GM12878 (cell line): ENCODE measurements around the gene PDGFD. TPM values are rescaled to one million over a fixed set of nuclear protein-coding genes. Genes with fewer than 3 reads are reported as not detected.

Experiments
- ATAC-seq: fragments of 200-7000 bp; cut with Tn5 transposase; 3 replicates; pipeline ENCODE4 v1.9.1; 2020; ENCODE audit warnings: mild to moderate bottlenecking, moderate library complexity
- BruUV-seq: library from RNA; stranded (reverse); fragments of 400-500 nt; replicated peaks from 2 replicates; lab custom pipeline; 2021; lab: Mats Ljungman, UMichigan
- CTCF ChIA-PET: fragments of 300-600 bp; sonication (Branson Sonifier 250); formaldehyde crosslinking; extraction: SDS; loops from one replicate; lab custom pipeline; 2021; ENCODE audit warnings: inconsistent platforms; lab: Yijun Ruan, JAX
- POLR2A ChIA-PET: fragments of 350-600 bp; formaldehyde crosslinking; extraction: SDS; loops from one replicate; lab custom pipeline; 2021; ENCODE audit warnings: inconsistent platforms; lab: Charles Lee
- RAD21 ChIA-PET: fragments of 300-600 bp; sonication (Branson Sonifier 250); formaldehyde crosslinking; loops from one replicate; lab custom pipeline; 2023; ENCODE audit warnings: antibody characterized with exemption; ENCODE audit not compliant: unreplicated experiment; lab: Charles Lee
- SMC1A ChIA-PET: fragments of 300-600 bp; sonication (Branson Sonifier 250); formaldehyde crosslinking; loops from one replicate; lab custom pipeline; 2023; ENCODE audit not compliant: unreplicated experiment, uncharacterized antibody; lab: Charles Lee
- DNase-seq: peaks from one replicate; pipeline ENCODE4 v3.0.0-alpha.2; 2011; ENCODE audit warnings: low read depth, low spot score
- FAIRE-seq: peaks from 3 replicates; lab custom pipeline; 2011; peaks lifted over from hg19 to GRCh38; lab: Jason Lieb, UNC
- H2AFZ ChIP-seq: 2 replicates; pipeline ENCODE4 v1.6.0; 2011; ENCODE audit warnings: low read depth, low read length, control low read depth; ENCODE audit not compliant: control insufficient read depth
- H3K27ac ChIP-seq: 2 replicates; pipeline ENCODE4 v1.5.1; 2011; ENCODE audit warnings: control low read depth; ENCODE audit not compliant: control insufficient read depth, insufficient read depth
- H3K27me3 ChIP-seq, 2 experiments: replicated peaks in 1 of 2; 2 replicates each; pipeline versions ENCODE4 v1.6.0 to v1.6.1; 2011; ENCODE audit warnings: low read length in 1 of 2; ENCODE audit not compliant: control insufficient read depth in 2 of 2, insufficient read depth in 2 of 2
- H3K36me3 ChIP-seq, 2 experiments: 2 replicates each; pipeline ENCODE4 v1.5.1; 2011; ENCODE audit warnings: low read length in 1 of 2; ENCODE audit not compliant: control insufficient read depth in 2 of 2, insufficient read depth in 2 of 2
- H3K4me1 ChIP-seq: 2 replicates; pipeline ENCODE4 v1.6.1; 2011; ENCODE audit warnings: mild to moderate bottlenecking, low read length, moderate library complexity, mixed read lengths; ENCODE audit not compliant: control insufficient read depth, insufficient read depth
- H3K4me2 ChIP-seq: 2 replicates; pipeline ENCODE4 v1.6.0; 2011; ENCODE audit warnings: control low read depth; ENCODE audit not compliant: control insufficient read depth, insufficient read depth
- H3K4me3 ChIP-seq: fragments of 200-600 bp; sonication (generic); 2 replicates; pipeline ENCODE4 v1.5.1; 2016
- H3K79me2 ChIP-seq: 2 replicates; pipeline ENCODE4 v1.6.0; 2011; ENCODE audit warnings: low read length; ENCODE audit not compliant: control insufficient read depth, insufficient read depth
- H3K9ac ChIP-seq: 2 replicates; pipeline ENCODE4 v1.8.0; 2011; ENCODE audit warnings: low read length, control low read depth, mixed read lengths; ENCODE audit not compliant: control insufficient read depth, insufficient read depth
- H3K9me3 ChIP-seq: replicated peaks from 3 replicates; pipeline ENCODE4 v1.5.1; 2011; ENCODE audit warnings: mild to moderate bottlenecking, low read length; ENCODE audit not compliant: control insufficient read depth, insufficient read depth
- H4K20me1 ChIP-seq: 2 replicates; pipeline ENCODE4 v1.6.0; 2011; ENCODE audit not compliant: control insufficient read depth, insufficient read depth
- BCL11A ChIP-seq: IDR thresholded peaks from 2 replicates; pipeline ENCODE4 v1.6.1; 2011; ENCODE audit warnings: low read depth, low read length
- CHD1 ChIP-seq: IDR thresholded peaks from 2 replicates; pipeline ENCODE4 v1.6.1; 2012; ENCODE audit warnings: low read depth, low read length, improper control_type of control experiment
- CHD4 ChIP-seq: fragments of 200-600 bp; sonication (generic); IDR thresholded peaks from 2 replicates; pipeline ENCODE4 v1.6.1; 2016; ENCODE audit warnings: mild to moderate bottlenecking
- NFXL1 ChIP-seq: fragments of 450-650 bp; IDR thresholded peaks from 2 replicates; pipeline ENCODE4 v1.6.1; 2017; ENCODE audit warnings: antibody characterized with exemption, mild to moderate bottlenecking, borderline replicate concordance
- NFYA ChIP-seq: IDR thresholded peaks from 2 replicates; pipeline ENCODE4 v1.6.1; 2011; ENCODE audit warnings: low read depth, mild to moderate bottlenecking, low read length, improper control_type of control experiment, borderline replicate concordance
- NFYB ChIP-seq: IDR thresholded peaks from 2 replicates; pipeline ENCODE4 v1.6.1; 2011; ENCODE audit warnings: low read depth, mild to moderate bottlenecking, low read length, improper control_type of control experiment, moderate library complexity; ENCODE audit not compliant: insufficient read depth
- NRF1 ChIP-seq: conservative IDR thresholded peaks from 2 replicates; pipeline ENCODE4 v1.6.1; 2011; ENCODE audit warnings: mild to moderate bottlenecking, low read depth, low read length, improper control_type of control experiment
- POLR2A ChIP-seq: IDR thresholded peaks from 2 replicates; pipeline ENCODE4 v1.6.1; 2011; ENCODE audit warnings: low read depth, mild to moderate bottlenecking, low read length
- RB1 ChIP-seq: fragments of 450-650 bp; formaldehyde crosslinking; IDR thresholded peaks from 2 replicates; pipeline ENCODE4 v1.6.1; 2017; ENCODE audit warnings: mild to moderate bottlenecking, borderline replicate concordance
- RBBP5 ChIP-seq: fragments of 200-600 bp; sonication (generic); conservative IDR thresholded peaks from 2 replicates; pipeline ENCODE4 v1.6.1; 2016
- SIX5 ChIP-seq: IDR thresholded peaks from 2 replicates; pipeline ENCODE4 v1.6.1; 2011; ENCODE audit warnings: mild to moderate bottlenecking, low read depth, low read length, moderate library complexity; ENCODE audit not compliant: severe bottlenecking
- SP1 ChIP-seq: IDR thresholded peaks from one replicate; pipeline ENCODE4 v1.6.1; 2011; ENCODE audit warnings: low read depth, low read length
- SPI1 ChIP-seq: IDR thresholded peaks from 2 replicates; pipeline ENCODE4 v1.6.1; 2011; ENCODE audit warnings: low read depth, mild to moderate bottlenecking, low read length, moderate library complexity, borderline replicate concordance; ENCODE audit not compliant: insufficient read depth
- SREBF1 ChIP-seq: IDR thresholded peaks from 2 replicates; pipeline ENCODE4 v1.6.1; 2012; ENCODE audit warnings: mild to moderate bottlenecking, low read length
- ZNF384 ChIP-seq: IDR thresholded peaks from 2 replicates; pipeline ENCODE4 v1.6.1; 2012; ENCODE audit warnings: low read depth, mild to moderate bottlenecking, low read length, improper control_type of control experiment, borderline replicate concordance
- WGBS: methylation state at CpG from one replicate; pipeline ENCODE4 v1.1.6; 2016; ENCODE audit warnings: low lambda C conversion rate; ENCODE audit not compliant: insufficient replicate concordance, insufficient coverage; ENCODE audit errors: missing lambda C conversion rate; 5-methylcytosine and 5-hydroxymethylcytosine counted together
- in situ Hi-C: fragments of 300-500 bp; cut with MboI; formaldehyde crosslinking; loops from 9 replicates; pipeline ENCODE4 v1.14.3; 2018; ENCODE audit warnings: mixed read lengths
- intact Hi-C: fragments of 100-400 bp; cut with micrococcal nuclease; formaldehyde crosslinking; loops from one replicate; pipeline ENCODE4 v1.14.2; 2022; ENCODE audit not compliant: unreplicated experiment
- polyA plus RNA-seq, 11 experiments: library from polyadenylated mRNA; depleted of rRNA in 4 of 11; unstranded in 6 of 11; stranded (reverse) in 5 of 11; fragments of >200 nt; fragmentation: Nextera tagmentation in 4 of 11; fragmentation: Illumina TruSeq in 1 of 11; extraction: Ambion mirVana in 4 of 11; extraction: Trizol in 1 of 11; gene quantifications; 1 replicate in 1 of 11; 2 replicates in 10 of 11; pipeline versions ENCODE4 v1.2.1 to v1.2.3, GENCODE V29; 2011 to 2016; ENCODE audit warnings: inconsistent platforms in 2 of 11, missing spikeins in 2 of 11, low read depth in 1 of 11
- total RNA-seq, 4 experiments: library from RNA; depleted of rRNA in 3 of 4; stranded (reverse); fragments of >200 nt in 3 of 4; fragmentation: Illumina TruSeq in 1 of 4; extraction: Trizol in 1 of 4; gene quantifications; 2 replicates each; pipeline versions ENCODE4 v1.2.1 to v1.2.3, GENCODE V29; 2013 to 2021
- TF ChIP-seq, protein P1 (sequence below): fragments of 450-650 bp; IDR thresholded peaks from 2 replicates; pipeline ENCODE4 v1.6.1; 2014; ENCODE audit warnings: mild to moderate bottlenecking
- TF ChIP-seq, protein P2 (sequence below): fragments of 450-650 bp; IDR thresholded peaks from 2 replicates; pipeline ENCODE4 v1.6.1; 2016; ENCODE audit warnings: mild to moderate bottlenecking
- TF ChIP-seq, protein P3 (sequence below): IDR thresholded peaks from 2 replicates; pipeline ENCODE4 v1.6.1; 2012; ENCODE audit warnings: improper control_type of control experiment, low read depth, low read length; ENCODE audit not compliant: insufficient replicate concordance

Gene PDGFD
- total and polyA plus RNA-seq, 10 of the 15 experiments (the other 5 are each of a cell fraction or from before 2014, with no cell fraction given) = 0.05 to 0.13 TPM; not detected in 8

DNA sequence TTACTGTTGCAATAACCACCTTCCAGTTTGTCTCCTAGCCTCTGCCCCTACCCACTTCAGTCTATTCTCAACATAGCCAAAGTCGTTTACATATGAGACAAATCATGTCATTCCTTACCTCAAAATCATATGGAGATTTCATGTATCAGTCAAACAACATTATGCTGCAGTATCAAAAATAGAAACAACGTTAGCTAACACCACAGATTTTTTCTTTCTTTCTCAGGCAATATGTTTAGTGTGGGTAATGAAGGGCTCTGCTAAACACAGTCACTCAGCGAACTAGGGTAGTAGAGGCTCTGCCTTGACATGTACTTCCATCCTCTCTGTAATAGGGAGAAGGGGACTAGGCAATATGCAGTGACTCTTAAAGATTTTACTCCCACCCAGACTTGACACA is 268.8 kb downstream of the PDGFD start:
- TF ChIP-seq RBBP5 (no peak), ZNF384 (no peak), SREBF1 (no peak), NRF1 (no peak), CHD1 (no peak), POLR2A (no peak), RB1 (no peak), SP1 (no peak), NFYA (no peak), BCL11A (no peak), SPI1 (no peak), CHD4 (no peak), NFXL1 (no peak), SIX5 (no peak), NFYB (no peak)
- TF ChIP-seq, protein P1, sequence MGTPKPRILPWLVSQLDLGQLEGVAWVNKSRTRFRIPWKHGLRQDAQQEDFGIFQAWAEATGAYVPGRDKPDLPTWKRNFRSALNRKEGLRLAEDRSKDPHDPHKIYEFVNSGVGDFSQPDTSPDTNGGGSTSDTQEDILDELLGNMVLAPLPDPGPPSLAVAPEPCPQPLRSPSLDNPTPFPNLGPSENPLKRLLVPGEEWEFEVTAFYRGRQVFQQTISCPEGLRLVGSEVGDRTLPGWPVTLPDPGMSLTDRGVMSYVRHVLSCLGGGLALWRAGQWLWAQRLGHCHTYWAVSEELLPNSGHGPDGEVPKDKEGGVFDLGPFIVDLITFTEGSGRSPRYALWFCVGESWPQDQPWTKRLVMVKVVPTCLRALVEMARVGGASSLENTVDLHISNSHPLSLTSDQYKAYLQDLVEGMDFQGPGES = no peak
- TF ChIP-seq, protein P2, sequence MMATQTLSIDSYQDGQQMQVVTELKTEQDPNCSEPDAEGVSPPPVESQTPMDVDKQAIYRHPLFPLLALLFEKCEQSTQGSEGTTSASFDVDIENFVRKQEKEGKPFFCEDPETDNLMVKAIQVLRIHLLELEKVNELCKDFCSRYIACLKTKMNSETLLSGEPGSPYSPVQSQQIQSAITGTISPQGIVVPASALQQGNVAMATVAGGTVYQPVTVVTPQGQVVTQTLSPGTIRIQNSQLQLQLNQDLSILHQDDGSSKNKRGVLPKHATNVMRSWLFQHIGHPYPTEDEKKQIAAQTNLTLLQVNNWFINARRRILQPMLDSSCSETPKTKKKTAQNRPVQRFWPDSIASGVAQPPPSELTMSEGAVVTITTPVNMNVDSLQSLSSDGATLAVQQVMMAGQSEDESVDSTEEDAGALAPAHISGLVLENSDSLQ = no peak
- TF ChIP-seq, protein P3, sequence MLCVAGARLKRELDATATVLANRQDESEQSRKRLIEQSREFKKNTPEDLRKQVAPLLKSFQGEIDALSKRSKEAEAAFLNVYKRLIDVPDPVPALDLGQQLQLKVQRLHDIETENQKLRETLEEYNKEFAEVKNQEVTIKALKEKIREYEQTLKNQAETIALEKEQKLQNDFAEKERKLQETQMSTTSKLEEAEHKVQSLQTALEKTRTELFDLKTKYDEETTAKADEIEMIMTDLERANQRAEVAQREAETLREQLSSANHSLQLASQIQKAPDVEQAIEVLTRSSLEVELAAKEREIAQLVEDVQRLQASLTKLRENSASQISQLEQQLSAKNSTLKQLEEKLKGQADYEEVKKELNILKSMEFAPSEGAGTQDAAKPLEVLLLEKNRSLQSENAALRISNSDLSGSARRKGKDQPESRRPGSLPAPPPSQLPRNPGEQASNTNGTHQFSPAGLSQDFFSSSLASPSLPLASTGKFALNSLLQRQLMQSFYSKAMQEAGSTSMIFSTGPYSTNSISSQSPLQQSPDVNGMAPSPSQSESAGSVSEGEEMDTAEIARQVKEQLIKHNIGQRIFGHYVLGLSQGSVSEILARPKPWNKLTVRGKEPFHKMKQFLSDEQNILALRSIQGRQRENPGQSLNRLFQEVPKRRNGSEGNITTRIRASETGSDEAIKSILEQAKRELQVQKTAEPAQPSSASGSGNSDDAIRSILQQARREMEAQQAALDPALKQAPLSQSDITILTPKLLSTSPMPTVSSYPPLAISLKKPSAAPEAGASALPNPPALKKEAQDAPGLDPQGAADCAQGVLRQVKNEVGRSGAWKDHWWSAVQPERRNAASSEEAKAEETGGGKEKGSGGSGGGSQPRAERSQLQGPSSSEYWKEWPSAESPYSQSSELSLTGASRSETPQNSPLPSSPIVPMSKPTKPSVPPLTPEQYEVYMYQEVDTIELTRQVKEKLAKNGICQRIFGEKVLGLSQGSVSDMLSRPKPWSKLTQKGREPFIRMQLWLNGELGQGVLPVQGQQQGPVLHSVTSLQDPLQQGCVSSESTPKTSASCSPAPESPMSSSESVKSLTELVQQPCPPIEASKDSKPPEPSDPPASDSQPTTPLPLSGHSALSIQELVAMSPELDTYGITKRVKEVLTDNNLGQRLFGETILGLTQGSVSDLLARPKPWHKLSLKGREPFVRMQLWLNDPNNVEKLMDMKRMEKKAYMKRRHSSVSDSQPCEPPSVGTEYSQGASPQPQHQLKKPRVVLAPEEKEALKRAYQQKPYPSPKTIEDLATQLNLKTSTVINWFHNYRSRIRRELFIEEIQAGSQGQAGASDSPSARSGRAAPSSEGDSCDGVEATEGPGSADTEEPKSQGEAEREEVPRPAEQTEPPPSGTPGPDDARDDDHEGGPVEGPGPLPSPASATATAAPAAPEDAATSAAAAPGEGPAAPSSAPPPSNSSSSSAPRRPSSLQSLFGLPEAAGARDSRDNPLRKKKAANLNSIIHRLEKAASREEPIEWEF = no peak
- Histone ChIP-seq H4K20me1 (no peaks in the 10 kb centered on the region), H2AFZ (no peak overlapping the region), H3K79me2 (no peaks in the 10 kb centered on the region), H3K4me3 (no peak overlapping the region), H3K27ac (no peak overlapping the region), H3K4me1 (peaks cover 33% of the 10 kb centered on the region), H3K4me2 (no peak overlapping the region), H3K27me3 (no peaks in the 10 kb centered on the region), H3K9ac (no peak overlapping the region), H3K9me3 (no peaks in the 10 kb centered on the region), H3K36me3 (no peaks in the 10 kb centered on the region)
- ChIA-PET POLR2A (no interaction called here), CTCF (no interaction called here), RAD21 (no interaction called here), SMC1A (interaction anchor here (1.3 to 1.9 kb wide), 3 partner anchors 7 to 22 kb away, joined by 3 to 5 read pairs (median 4); no protein-coding TSS in a partner anchor)
- ATAC-seq (no peak), DNase-seq (no peak), FAIRE-seq (no peak)
- no TSS peak for BruUV-seq
- 19% methylated on average over 3 of the region's 3 CpGs for WGBS
- in situ Hi-C loops = no loop called here
- intact Hi-C loops = no loop called here
